CD14-positive monocyte (primary cell): ENCODE data around the gene PMEPA1. TPM values are rescaled to one million over a fixed set of nuclear protein-coding genes. Genes with fewer than 3 reads are reported as not detected.
"Not testable (repeated sequence)": the region's sequence is repeated elsewhere in the genome, so short reads cannot be mapped to it uniquely, and the experiment has no call there.

Experiments used
- DNase-seq, 3 donors: peaks; one replicate each; pipeline ENCODE4 v3.0.0-alpha.2; 2011 to 2022
- H2AFZ ChIP-seq: 2 replicates; pipeline ENCODE4 v1.6.0; 2012; ENCODE audit warnings: mild to moderate bottlenecking, low read depth, low read length, inconsistent platforms; ENCODE audit not compliant: insufficient read depth, poor library complexity, severe bottlenecking
- H3K27ac ChIP-seq, 2 donors: 1 replicate in 1 of 2; 2 replicates in 1 of 2; pipeline ENCODE4 v1.5.1; 2012 to 2013; ENCODE audit warnings: low read length in 2 of 2, control low read depth in 1 of 2, inconsistent platforms in 1 of 2, low read depth in 1 of 2, mild to moderate bottlenecking in 1 of 2
- H3K27me3 ChIP-seq, 2 donors: one replicate each; pipeline versions ENCODE4 v1.6.0 to v1.6.1; 2011 to 2013; ENCODE audit warnings: low read length in 2 of 2; ENCODE audit not compliant: control insufficient read depth in 2 of 2, insufficient read depth in 2 of 2
- H3K36me3 ChIP-seq, 2 donors: replicated peaks in 1 of 2; 1 replicate in 1 of 2; 2 replicates in 1 of 2; pipeline versions ENCODE4 v1.5.1 to v1.6.1; 2012 to 2013; ENCODE audit warnings: low read length in 2 of 2, control low read depth in 1 of 2, inconsistent platforms in 1 of 2, mild to moderate bottlenecking in 1 of 2; ENCODE audit not compliant: insufficient read depth in 2 of 2, control insufficient read depth in 1 of 2
- H3K4me1 ChIP-seq, 2 donors: 1 replicate in 1 of 2; 2 replicates in 1 of 2; pipeline versions ENCODE4 v1.5.1 to v1.6.1; 2012 to 2013; ENCODE audit warnings: low read length in 2 of 2, control low read depth in 1 of 2, inconsistent platforms in 1 of 2, mild to moderate bottlenecking in 1 of 2, moderate library complexity in 1 of 2; ENCODE audit not compliant: insufficient read depth in 2 of 2, control insufficient read depth in 1 of 2
- H3K4me2 ChIP-seq: replicated peaks from 2 replicates; pipeline ENCODE3; 2012; ENCODE audit warnings: low read length, moderate library complexity, mild to moderate bottlenecking; ENCODE audit not compliant: poor library complexity, severe bottlenecking; ENCODE audit errors: extremely low read depth
- H3K4me3 ChIP-seq, 3 experiments: fragments of 200-600 bp in 1 of 3; sonication (generic) in 1 of 3; replicated peaks in 1 of 3; 1 replicate in 2 of 3; 2 replicates in 1 of 3; pipeline ENCODE4 v1.5.1; 2011 to 2013; ENCODE audit warnings: low read length in 3 of 3, mild to moderate bottlenecking in 3 of 3, control low read depth in 2 of 3, low read depth in 2 of 3, inconsistent platforms in 1 of 3, moderate library complexity in 1 of 3
- H3K79me2 ChIP-seq: 2 replicates; pipeline ENCODE4 v1.6.0; 2012; ENCODE audit warnings: mild to moderate bottlenecking, control low read depth, inconsistent platforms, low read length, moderate library complexity; ENCODE audit not compliant: insufficient read depth
- H3K9ac ChIP-seq: 2 replicates; pipeline ENCODE4 v1.6.0; 2017; ENCODE audit warnings: low read length, mild to moderate bottlenecking; ENCODE audit not compliant: insufficient read depth, poor library complexity, severe bottlenecking
- H3K9me3 ChIP-seq, 2 donors: replicated peaks in 1 of 2; 1 replicate in 1 of 2; 2 replicates in 1 of 2; pipeline versions ENCODE4 v1.5.1 to v1.6.1; 2012 to 2013; ENCODE audit warnings: low read length in 2 of 2, control low read depth in 1 of 2; ENCODE audit not compliant: control insufficient read depth in 1 of 2, insufficient read depth in 1 of 2
- H4K20me1 ChIP-seq: 2 replicates; pipeline ENCODE4 v1.6.0; 2012; ENCODE audit warnings: mild to moderate bottlenecking, low read length, control low read depth, moderate library complexity; ENCODE audit not compliant: insufficient read depth
- H3K27ac Mint-ChIP-seq, 7 donors: one replicate each; pipeline ENCODE4 v1.8.0; 2020; ENCODE audit warnings: mild to moderate bottlenecking in 7 of 7, mixed read lengths in 7 of 7, moderate library complexity in 6 of 7, inconsistent platforms in 2 of 7
- H3K27me3 Mint-ChIP-seq, 3 donors: one replicate each; pipeline ENCODE4 v1.8.0; 2021 to 2022; ENCODE audit warnings: low read depth in 3 of 3, mild to moderate bottlenecking in 3 of 3, mixed read lengths in 3 of 3, moderate library complexity in 3 of 3, inconsistent platforms in 1 of 3
- H3K36me3 Mint-ChIP-seq, 2 donors: one replicate each; pipeline ENCODE4 v1.8.0; 2020; ENCODE audit warnings: mixed read lengths in 2 of 2, inconsistent platforms in 1 of 2, mild to moderate bottlenecking in 1 of 2
- H3K4me1 Mint-ChIP-seq: one replicate; pipeline ENCODE4 v1.8.0; 2020; ENCODE audit warnings: mild to moderate bottlenecking, mixed read lengths
- H3K4me3 Mint-ChIP-seq, 2 donors: one replicate each; pipeline ENCODE4 v1.8.0; 2020; ENCODE audit warnings: mild to moderate bottlenecking in 2 of 2, mixed read lengths in 2 of 2, moderate library complexity in 1 of 2
- H3K9me3 Mint-ChIP-seq, 7 donors: one replicate each; pipeline ENCODE4 v1.8.0; 2020 to 2022; ENCODE audit warnings: mixed read lengths in 7 of 7, mild to moderate bottlenecking in 6 of 7, moderate library complexity in 6 of 7, inconsistent platforms in 2 of 7
- CTCF ChIP-seq: fragments of 200-600 bp; IDR thresholded peaks from one replicate; pipeline ENCODE4 v1.8.0; 2022; ENCODE audit warnings: antibody characterized with exemption, mild to moderate bottlenecking
- WGBS: methylation state at CpG from one replicate; pipeline ENCODE4 v1.1.5; 2013; ENCODE audit warnings: missing lambda C conversion rate; ENCODE audit not compliant: insufficient coverage; 5-methylcytosine and 5-hydroxymethylcytosine counted together
- intact Hi-C, 2 donors: fragments of 100-400 bp; cut with micrococcal nuclease; formaldehyde crosslinking; loops; one replicate each; pipeline versions ENCODE4 v1.15.0 to v1.15.1; 2023
- polyA plus RNA-seq, 3 donors: library from polyadenylated mRNA; depleted of rRNA in 1 of 3; unstranded in 2 of 3; stranded (reverse) in 1 of 3; fragments of 300-500 nt in 2 of 3; fragments of >200 nt in 1 of 3; fragmentation: Illumina TruSeq in 2 of 3; gene quantifications; 1 replicate in 2 of 3; 2 replicates in 1 of 3; pipeline ENCODE4 v1.2.3, GENCODE V29; 2012 to 2021

Gene PMEPA1
- polyA plus RNA-seq, 3 donors, result 0.12 to 0.73 (median 0.59) TPM

- peak overlapping the region; percentile 76 for H2AFZ ChIP-seq
- peaks cover 40 to 46% of the 10 kb centered on the region in 2 donors for H3K4me1 ChIP-seq
- Mint-ChIP-seq H3K27ac (peak overlapping the region; percentile 88 to 95 (median 94)), H3K9me3 (peaks cover 6 to 23% (median 13%) of the 10 kb centered on the region in 7 donors), H3K27me3 (peaks cover 6 to 8% (median 7%) of the 10 kb centered on the region in 3 donors), H3K36me3 (peaks cover 5 to 11% of the 10 kb centered on the region in 2 donors), H3K4me1 (peaks cover 39% of the 10 kb centered on the region), H3K4me3 (peak overlapping the region; percentile 85 to 97)
- H3K27me3 ChIP-seq, result peaks cover 3 to 4% of the 10 kb centered on the region in 2 donors
- H3K79me2 ChIP-seq, result peaks cover 20% of the 10 kb centered on the region
- peak overlapping the region; percentile 78 to 87 for H3K27ac ChIP-seq
- H3K36me3 ChIP-seq, result peaks cover 0 to 6% of the 10 kb centered on the region in 2 donors
- H4K20me1 ChIP-seq, result no peaks in the 10 kb centered on the region
- no peak for TF ChIP-seq CTCF
- WGBS, result 0% methylated on average over 1 of the region's 4 CpGs
- H3K9me3 ChIP-seq, result peaks cover 4 to 7% of the 10 kb centered on the region in 2 donors
- peak overlapping the region; percentile 75 for H3K4me2 ChIP-seq
- DNase-seq, result peak; percentile 30 to 72 (median 60)
- H3K4me3 ChIP-seq, result peak overlapping the region; percentile 45 to 73 (median 53)
- peak overlapping the region; percentile 56 for H3K9ac ChIP-seq
- intact Hi-C loops, result no loop called here
These were observed 79.8 kb downstream of the PMEPA1 start for GRCh38 chr20:57630061-57630460.

GRCh38 chr20:57629491-57629901 lies 80.3 kb downstream of the PMEPA1 start:
- Histone ChIP-seq H3K79me2 (peaks cover 20% of the 10 kb centered on the region), H3K36me3 (peaks cover 0 to 11% of the 10 kb centered on the region in 2 donors), H3K4me3 (peak overlapping the region; percentile 45 to 73 (median 53)), H3K4me1 (peaks cover 40 to 46% of the 10 kb centered on the region in 2 donors), H3K9me3 (peaks cover 9 to 13% of the 10 kb centered on the region in 2 donors), H3K4me2 (peak overlapping the region; percentile 75), H3K9ac (peak overlapping the region; percentile 56), H2AFZ (peak overlapping the region; percentile 76), H3K27ac (peak overlapping the region; percentile 78 to 87)
- WGBS, result 0% methylated on average over 5 of the region's 9 CpGs
- intact Hi-C loops, result loop anchor here in 1 of 2 donors (5.0 to 10.0 kb wide), 3 partner anchors 85 to 255 kb away; partner anchors contain the start of gene PMEPA1
- not testable (repeated sequence) for H3K27me3 ChIP-seq, H3K27me3 Mint-ChIP-seq, DNase-seq, H4K20me1 ChIP-seq
- Mint-ChIP-seq H3K4me3 (peak overlapping the region; percentile 85 to 97), H3K36me3 (peaks cover 10 to 17% of the 10 kb centered on the region in 2 donors), H3K27ac (peak overlapping the region; percentile 88 to 95 (median 94)), H3K9me3 (peaks cover 10 to 24% (median 19%) of the 10 kb centered on the region in 7 donors), H3K4me1 (peaks cover 39% of the 10 kb centered on the region)

GRCh38 chr20:57628962-57629308 lies 80.9 kb downstream of the PMEPA1 start:
- peak overlapping the region; percentile 51 for H3K4me2 ChIP-seq
- H3K27me3 Mint-ChIP-seq, H3K9ac ChIP-seq, DNase-seq, H3K27me3 ChIP-seq, H4K20me1 ChIP-seq, H2AFZ ChIP-seq: not testable (repeated sequence)
- H3K79me2 ChIP-seq, result peaks cover 20% of the 10 kb centered on the region
- intact Hi-C loops, result loop anchor here in 1 of 2 donors (5.0 to 10.0 kb wide), 3 partner anchors 86 to 254 kb away; partner anchors contain the start of gene PMEPA1
- H3K4me1 ChIP-seq, result peaks cover 40 to 46% of the 10 kb centered on the region in 2 donors
- peaks cover 14 to 21% of the 10 kb centered on the region in 2 donors for H3K36me3 Mint-ChIP-seq
- peaks cover 39% of the 10 kb centered on the region for H3K4me1 Mint-ChIP-seq
- H3K4me3 ChIP-seq, result peak overlapping the region in 1 of 3 experiments; percentile 73
- H3K36me3 ChIP-seq, result peaks cover 0 to 11% of the 10 kb centered on the region in 2 donors
- H3K27ac Mint-ChIP-seq, result peak overlapping the region; percentile 88 to 95 (median 94)
- peaks cover 9 to 13% of the 10 kb centered on the region in 2 donors for H3K9me3 ChIP-seq
- H3K4me3 Mint-ChIP-seq, result peak overlapping the region in 1 of 2 donors; percentile 97
- peaks cover 16 to 28% (median 22%) of the 10 kb centered on the region in 7 donors for H3K9me3 Mint-ChIP-seq
- WGBS, result 98% methylated on average over 8 of the region's 12 CpGs
- H3K27ac ChIP-seq, result peak overlapping the region; percentile 78 to 87
